Activated CD4-positive, alpha-beta T cell treated with anti-CD3 and anti-CD28 coated beads for 48 hours (primary cell): ENCODE data around the gene VIPR2.
"Not testable (repeated sequence)": the region's sequence is repeated elsewhere in the genome, so short reads cannot be mapped to it uniquely, and the experiment has no call there.

Experiments used
- DNase-seq: peaks from one replicate; pipeline ENCODE4 v3.0.0-alpha.2; 2020

VIPR2 gene

DNA sequence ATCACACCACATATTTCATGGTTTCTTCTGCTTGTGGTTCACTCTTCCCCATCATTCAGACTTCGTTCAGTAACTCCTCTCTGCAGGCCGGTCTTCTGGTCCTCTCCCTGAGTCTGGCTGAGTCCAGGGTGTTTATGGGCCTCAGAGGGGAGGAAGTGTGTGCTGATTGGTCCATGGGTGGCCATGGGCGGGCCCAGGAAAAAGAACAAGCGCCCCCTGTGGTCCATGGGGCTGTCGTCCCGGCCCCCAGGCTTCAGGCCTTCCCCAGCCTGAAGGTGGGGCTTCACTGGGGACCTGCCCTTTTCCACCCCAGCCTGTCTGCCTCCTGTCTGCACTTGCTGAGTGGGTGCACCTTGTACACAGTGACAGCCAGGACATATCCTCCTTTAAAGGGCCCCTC lies 123.7 kb downstream of the VIPR2 start:
- DNase-seq = no peak

GRCh38 chr7:159019111-159019510 lies 125.6 kb downstream of the VIPR2 start:
- no peak for DNase-seq

GRCh38 chr7:159017741-159018140 lies 126.9 kb downstream of the VIPR2 start:
- DNase-seq = peak; percentile 53

- no peak for DNase-seq
These were observed 127.5 kb downstream of the VIPR2 start for GRCh38 chr7:159017210-159017609.

- no peak for DNase-seq
These were observed 128.1 kb downstream of the VIPR2 start for GRCh38 chr7:159016591-159016990.

DNA sequence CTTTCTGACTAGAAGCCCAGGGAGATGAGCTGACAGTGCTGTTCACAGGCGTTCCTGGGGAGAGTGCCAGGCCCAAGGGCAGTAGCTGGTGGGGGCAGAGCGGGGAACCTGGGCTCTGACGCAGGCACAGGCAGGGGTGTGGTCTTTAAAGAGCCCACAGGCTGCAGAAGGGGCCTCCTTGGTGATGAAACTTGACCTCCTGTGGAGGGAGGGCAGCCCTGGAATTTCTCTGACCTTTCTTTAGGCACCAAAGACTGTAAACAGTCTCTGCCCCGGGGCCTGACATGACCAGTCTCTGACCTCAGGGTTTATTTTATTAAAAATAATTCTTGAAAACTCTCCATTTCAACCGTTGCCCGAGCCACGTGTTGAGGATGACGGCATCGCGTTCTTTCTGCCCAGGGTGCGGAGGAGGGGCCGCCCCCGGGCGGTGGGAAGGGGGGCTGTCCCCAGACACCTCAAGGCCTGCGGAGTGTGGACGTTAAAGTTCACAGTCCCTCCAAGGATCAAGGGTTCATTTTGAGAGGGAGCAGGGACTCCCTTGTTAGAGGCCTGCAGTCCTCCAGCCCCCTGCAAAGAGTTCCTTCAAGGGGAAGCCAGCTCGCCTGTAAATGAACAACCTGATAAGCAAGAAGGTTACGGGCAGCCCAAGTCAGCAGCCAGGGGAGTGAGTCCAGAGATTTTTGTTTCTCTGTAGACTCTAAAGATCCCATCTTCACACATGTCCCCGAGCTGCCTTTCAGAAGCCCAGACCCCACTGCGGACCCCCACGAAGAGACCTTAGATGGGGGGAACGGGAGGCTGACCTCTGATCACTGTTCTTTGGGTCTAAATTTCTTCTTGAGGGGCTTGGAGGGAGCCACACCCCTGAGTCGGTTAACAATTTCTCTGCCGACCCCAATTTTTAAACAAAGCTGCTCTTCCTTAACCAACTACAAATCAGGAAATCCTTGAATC lies 128.9 kb downstream of the VIPR2 start:
- DNase-seq = no peak

DNA sequence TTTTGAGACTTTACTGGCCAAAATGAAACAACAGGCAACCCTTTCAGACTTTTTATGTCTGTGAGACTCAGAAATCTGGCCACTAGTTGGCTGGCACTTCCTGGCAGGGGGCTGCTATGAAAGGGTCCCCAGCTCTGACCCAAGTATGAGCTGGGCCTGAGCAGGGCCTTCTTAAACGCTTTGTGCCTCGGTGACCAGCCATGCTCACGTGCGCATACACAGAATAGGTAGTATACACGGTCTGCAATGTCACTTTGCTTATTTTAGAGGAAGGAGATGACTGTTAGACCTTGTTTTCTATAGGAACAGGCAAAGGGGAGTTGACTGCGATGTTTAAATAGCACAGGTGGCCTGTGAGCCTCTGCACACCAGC lies 129.6 kb downstream of the VIPR2 start:
- no peak for DNase-seq

DNA sequence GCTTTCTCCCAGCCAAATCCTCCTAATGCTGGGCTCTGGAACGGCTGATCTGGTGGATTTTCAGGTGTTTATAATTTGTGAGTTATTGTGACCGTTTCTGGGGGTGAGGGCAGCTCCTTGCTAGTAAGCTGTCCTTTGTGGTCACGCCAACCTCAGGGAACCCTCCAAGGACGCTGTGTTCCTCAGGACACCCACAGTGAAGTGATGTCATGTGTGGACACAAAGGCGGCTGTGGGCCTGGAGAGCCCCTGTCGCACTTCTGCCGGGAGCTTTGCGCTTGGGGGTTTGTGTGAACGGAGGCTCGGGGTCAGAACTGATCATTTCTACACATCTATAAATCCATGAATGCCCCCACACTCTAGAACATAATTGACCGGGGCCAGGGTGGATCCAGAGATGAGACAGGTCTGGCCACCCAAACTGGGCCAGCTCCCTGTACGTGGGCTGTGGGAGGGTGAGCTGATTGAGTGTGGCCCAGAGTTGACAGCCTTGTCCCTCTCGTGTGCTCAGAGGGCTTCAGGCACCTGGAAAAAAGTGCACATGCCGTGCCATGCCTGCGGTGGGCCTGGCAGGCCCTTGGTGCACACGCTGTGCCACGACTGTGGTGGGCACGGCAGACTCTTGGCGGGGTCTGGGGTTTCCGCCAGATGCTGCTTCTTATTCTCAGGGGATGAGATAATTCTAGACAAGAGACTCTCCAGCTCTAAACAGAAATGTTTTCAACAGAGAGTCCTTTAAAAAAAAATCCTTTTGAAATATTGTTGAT lies 130.2 kb downstream of the VIPR2 start:
- DNase-seq = no peak

GRCh38 chr7:159013825-159014289 lies 130.8 kb downstream of the VIPR2 start:
- no peak for DNase-seq

DNA sequence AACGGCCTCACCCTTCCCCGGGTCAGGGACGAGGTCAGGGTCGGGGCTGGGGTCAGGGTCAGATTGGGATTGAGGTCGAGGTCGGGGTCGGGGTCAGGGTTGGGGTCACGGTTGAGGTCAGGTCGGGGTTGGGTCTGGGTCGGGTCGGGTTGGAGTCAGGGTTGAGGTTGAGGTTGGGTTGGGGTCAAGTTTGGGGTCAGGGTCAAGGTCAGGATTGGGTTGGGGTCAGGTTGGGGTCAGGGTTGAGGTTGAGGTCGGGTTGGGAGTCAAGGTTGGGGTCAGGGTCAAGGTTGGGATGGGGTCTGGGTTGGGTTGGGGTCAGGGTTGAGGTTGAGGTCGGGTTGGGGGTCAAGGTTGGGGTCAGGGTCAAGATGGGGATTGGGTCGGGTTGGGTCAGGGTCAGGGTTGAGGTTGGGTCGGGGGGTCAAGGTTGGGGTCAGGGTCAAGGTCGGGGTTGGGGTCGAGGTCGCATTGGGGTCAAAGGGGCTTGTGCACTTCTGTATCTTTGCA lies 131.4 kb downstream of the VIPR2 start:
- no peak for DNase-seq

- DNase-seq = no peak
These were observed 132.2 kb downstream of the VIPR2 start for GRCh38 chr7:159012353-159013069.

- DNase-seq = no peak
These were observed 133.0 kb downstream of the VIPR2 start for GRCh38 chr7:159011722-159012022.

- DNase-seq = no peak
These were observed 133.5 kb downstream of the VIPR2 start for GRCh38 chr7:159010937-159011721.

GRCh38 chr7:159010411-159010810 lies 134.3 kb downstream of the VIPR2 start:
- no peak for DNase-seq

GRCh38 chr7:159009951-159010350 lies 134.7 kb downstream of the VIPR2 start:
- no peak for DNase-seq

DNA sequence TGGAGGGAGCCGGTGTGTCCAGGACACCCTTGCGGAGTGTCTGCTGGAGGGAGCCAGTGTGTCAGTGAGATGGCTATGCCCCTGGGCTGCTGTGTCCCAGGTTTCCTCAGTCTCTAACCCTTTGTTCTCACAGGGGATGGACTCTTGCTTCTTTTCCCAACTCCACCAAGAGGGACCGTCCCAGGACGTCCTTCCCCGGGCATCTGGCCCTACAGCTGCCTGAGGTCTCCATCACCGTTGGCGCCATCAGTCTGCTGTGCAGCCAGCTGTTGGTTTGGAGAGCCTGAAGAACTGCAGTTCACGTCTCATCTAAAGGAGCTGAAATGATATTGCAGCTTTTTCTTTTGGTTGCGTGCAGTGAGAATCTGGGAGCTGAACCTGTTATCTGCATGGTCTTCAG lies 136.2 kb downstream of the VIPR2 start:
- no peak for DNase-seq

DNA sequence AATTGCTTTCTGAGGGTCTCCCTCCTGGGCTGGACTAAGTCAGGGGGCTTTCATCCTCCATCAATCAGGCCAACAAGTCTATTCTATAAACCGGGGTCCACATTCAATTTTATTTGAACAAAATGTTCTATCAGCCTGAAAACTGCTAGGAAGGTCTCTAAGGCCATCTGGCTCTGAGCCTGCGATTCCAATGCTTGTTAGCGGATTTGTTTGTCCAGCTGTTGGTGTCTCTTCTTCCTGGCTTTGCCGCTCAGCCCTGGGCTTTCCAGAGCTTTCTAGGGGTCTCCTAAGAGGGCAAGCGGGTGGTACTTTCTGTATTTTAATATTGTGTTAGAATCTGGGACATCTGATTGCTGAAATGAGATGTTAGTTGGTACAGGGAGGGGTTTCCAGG lies 136.7 kb downstream of the VIPR2 start:
- no peak for DNase-seq

DNA sequence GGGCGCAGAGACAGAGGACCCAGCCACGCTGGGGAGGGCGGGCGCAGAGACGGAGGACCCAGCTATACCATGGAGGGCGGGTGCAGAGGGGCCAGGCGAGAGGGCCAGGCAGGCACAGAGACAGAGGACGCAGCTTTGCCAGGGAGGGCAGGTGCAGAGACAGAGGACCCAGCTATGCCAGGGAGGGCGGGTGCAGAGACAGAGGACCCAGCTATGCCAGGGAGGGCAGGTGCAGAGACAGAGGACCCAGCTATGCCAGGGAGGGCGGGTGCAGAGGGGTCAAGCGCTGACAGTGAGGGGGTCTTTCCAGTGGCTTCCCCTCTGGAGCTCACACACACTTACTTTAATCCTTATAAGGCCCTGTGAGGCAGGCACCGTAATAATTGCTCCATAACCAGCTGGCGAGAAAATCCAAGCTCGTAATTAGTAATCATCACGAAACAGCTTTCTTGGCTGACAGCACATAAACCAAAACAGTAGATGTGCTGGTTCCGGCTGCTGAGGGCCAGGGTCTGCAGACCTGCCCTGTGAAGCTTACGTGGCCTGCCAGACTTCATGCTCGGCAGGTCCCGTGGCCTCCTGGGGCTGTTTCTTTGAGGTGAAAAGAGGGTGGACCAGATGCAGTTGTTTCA lies 137.2 kb downstream of the VIPR2 start:
- no peak for DNase-seq

- DNase-seq = no peak
These were observed 138.0 kb downstream of the VIPR2 start for GRCh38 chr7:159006610-159007130.

DNA sequence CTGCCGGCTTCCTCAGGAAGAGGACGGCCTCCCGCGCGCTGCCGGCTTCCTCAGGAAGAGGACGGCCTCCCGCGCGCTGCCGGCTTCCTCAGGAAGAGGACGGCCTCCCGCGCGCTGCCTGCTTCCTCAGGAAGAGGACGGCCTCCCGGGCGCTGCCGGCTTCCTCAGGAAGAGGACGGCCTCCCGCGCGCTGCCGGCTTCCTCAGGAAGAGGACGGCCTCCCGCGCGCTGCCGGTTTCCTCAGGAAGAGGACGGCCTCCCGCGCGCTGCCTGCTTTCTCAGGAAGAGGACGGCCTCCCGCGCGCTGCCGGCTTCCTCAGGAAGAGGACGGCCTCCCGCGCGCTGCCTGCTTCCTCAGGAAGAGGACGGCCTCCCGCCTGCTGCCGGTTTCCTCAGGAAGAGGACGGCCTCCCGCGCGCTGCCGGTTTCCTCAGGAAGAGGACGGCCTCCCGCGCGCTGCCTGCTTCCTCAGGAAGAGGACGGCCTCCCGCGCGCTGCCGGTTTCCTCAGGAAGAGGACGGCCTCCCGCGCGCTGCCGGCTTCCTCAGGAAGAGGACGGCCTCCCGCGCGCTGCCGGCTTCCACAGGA lies 138.6 kb downstream of the VIPR2 start:
- DNase-seq = not testable (repeated sequence)

DNA sequence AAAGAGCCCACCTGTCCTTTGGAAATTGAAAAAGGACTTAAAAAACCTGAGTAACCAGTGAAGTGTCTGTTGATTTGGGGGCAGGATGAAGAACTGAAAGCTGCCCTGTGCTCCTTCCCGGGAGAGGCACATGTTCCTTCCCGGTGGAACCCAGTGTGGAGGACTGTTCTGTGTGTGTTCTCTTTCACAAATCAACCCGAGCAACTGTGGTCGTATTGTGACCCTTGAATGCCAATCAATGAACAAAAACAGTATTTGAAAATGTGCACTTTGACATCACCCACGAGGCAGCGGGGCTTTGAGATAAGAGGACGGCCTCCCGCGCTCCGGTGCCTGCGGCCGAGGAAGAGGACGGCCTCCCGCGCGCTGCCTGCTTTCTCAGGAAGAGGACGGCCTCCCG lies 139.0 kb downstream of the VIPR2 start:
- DNase-seq = no peak
